NCI-H2171 treated with DMSO at 0.1 percent for 48 hours (cell line): Measurements from ENCODE around the gene NEFH.
"Not testable (repeated sequence)": the region's sequence is repeated elsewhere in the genome, so short reads cannot be mapped to it uniquely, and the experiment has no call there.

Source experiments
- DNase-seq: peaks from one replicate; lab custom pipeline; 2025; lab: John Stamatoyannopoulos, UW

Gene NEFH

GRCh38 chr22:29461263-29461662 is 18.8 kb upstream of the NEFH start:
- DNase-seq, result no peak

DNA sequence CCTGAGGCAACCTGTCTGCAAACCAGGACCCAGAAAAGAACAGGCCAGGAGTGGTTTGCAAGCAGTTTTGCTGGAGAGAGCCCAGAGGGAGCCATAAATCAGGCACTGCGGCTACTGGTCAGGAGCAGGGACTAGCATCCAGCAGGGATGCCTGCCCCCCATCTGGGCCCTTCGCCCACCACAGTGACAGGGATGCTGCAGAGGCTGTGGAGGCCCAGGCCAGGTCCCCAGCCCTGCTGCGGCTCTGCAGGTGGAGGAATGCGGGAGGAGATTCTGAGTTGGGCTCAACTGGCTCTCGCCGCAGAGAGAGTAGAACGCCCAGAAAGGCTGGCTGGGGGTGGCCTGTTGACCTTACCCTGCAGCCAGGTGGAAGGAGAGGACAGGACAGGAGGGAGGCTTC is 16.4 kb upstream of the NEFH start:
- no peak for DNase-seq

- DNase-seq, result no peak
Measured at GRCh38 chr22:29464581-29464980, 15.4 kb upstream of the NEFH start.

DNA sequence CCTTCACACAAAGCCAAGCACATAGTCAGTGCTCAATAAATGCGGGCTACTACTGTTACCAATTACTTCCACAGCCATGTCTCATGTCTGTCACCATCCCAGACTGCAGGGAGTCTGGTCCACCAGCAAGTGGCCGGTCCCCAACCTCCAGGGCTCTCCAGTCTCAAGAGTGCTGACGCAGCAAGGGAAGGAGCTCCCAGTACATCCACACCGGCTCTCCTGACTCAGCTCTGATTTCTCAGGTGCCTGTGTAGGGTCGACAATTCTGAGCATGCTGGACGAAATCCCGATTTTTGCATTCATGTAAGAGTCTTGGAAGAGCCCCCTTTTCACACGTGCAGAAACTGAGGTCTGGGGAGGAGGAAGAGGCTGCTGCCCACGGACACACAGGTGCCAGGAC is 10.3 kb upstream of the NEFH start:
- no peak for DNase-seq

- DNase-seq, result peak; percentile 77
Measured at GRCh38 chr22:29470159-29470855, 9.7 kb upstream of the NEFH start.

GRCh38 chr22:29473001-29473400 is 7.0 kb upstream of the NEFH start:
- DNase-seq, result no peak

- DNase-seq, result peak; percentile 92
Measured at GRCh38 chr22:29475550-29475949, 4.5 kb upstream of the NEFH start.

- peak; percentile 39 for DNase-seq
Measured at GRCh38 chr22:29476116-29476515, 3.9 kb upstream of the NEFH start.

GRCh38 chr22:29477723-29478318 is 2.2 kb upstream of the NEFH start:
- peak; percentile 41 for DNase-seq

- no peak for DNase-seq
Measured at GRCh38 chr22:29478326-29479276, 1.4 kb upstream of the NEFH start.

GRCh38 chr22:29480262-29480511 is 169 bp downstream of the NEFH start:
- no peak for DNase-seq

DNA sequence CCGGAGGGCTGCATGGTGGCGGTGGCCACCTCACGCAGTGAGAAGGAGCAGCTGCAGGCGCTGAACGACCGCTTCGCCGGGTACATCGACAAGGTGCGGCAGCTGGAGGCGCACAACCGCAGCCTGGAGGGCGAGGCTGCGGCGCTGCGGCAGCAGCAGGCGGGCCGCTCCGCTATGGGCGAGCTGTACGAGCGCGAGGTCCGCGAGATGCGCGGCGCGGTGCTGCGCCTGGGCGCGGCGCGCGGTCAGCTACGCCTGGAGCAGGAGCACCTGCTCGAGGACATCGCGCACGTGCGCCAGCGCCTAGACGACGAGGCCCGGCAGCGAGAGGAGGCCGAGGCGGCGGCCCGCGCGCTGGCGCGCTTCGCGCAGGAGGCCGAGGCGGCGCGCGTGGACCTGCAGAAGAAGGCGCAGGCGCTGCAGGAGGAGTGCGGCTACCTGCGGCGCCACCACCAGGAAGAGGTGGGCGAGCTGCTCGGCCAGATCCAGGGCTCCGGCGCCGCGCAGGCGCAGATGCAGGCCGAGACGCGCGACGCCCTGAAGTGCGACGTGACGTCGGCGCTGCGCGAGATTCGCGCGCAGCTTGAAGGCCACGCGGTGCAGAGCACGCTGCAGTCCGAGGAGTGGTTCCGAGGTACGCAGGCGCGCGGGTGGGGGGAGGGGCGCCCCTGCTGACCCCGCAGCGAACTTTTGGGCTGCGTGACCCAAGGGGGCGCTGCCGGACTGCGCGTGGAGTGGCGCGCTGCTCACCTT is 670 bp downstream of the NEFH start:
- DNase-seq, result no peak

DNA sequence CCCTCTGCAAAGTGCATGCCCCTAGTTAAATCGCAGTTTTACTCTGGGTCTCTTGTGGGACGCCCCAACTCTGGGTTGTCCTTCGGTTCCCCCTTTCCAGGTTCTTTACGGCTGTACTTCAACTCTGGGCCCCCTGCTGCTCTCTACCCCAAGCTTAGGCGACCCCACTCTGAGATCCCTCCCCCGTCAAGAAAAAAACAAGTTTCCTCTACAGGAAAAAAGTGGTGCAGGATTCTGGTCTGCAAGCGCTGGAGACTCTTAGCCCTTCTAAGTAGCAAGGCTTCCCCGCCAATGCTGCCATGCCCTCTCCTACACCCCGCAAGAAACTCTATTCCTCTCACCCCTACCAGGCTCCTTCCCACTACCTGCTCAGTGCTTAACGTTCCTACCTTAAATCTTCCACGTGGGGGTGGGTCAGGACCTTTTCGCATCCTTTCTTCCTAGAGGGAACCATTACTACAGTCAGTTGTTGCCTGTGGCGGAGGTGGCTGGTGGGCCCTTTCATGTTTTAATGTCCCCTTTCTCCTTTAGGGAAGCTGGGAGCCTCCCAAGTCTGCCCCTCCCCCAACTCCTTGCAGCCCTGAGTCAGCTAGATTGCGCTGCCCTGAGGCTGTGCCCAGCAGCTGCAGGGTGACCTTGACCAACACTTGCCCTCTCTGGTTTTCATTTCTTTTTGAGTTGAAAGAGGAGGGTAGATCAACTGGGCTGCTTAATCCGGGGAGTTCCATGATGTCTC is 1.4 kb downstream of the NEFH start:
- DNase-seq, result no peak

DNA sequence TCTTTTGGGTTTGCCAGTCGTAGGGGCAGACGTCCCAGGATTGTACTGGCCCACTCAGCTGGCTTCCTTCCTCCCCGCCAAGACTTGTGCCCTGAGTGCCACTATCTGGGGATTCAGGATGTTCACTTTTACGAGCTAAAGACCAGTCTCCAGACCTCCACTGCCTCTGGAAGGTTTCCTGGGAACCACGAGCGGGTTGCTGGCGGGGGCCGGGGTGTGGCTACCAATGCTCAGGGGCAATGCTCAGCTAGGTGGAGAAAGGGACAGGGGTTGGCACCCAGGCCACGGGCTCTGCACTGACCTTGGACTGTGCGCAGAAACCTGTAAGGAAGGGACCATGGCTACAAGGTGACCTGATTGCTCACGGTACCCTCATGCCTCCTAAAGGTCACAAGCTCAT is 2.2 kb downstream of the NEFH start:
- DNase-seq, result no peak

DNA sequence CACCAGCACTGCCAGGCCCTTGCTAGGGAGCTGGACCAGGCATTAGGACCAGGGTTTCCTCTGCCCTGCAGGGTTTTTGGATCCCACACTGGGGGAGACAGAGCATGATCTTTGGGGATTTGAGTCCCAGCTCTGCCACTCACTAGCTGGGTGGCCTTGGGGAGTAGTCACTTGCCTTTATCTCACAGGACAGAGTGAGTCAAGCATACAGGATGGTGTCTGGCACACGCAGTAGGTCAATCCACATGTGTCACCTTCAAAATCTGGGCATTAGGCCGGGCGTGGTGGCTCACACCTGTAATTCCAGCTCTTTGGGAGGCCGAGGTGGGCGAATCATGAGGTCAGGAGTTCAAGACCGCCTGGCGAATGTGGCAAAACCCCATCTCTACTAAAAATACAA is 2.7 kb downstream of the NEFH start:
- DNase-seq, result no peak

DNA sequence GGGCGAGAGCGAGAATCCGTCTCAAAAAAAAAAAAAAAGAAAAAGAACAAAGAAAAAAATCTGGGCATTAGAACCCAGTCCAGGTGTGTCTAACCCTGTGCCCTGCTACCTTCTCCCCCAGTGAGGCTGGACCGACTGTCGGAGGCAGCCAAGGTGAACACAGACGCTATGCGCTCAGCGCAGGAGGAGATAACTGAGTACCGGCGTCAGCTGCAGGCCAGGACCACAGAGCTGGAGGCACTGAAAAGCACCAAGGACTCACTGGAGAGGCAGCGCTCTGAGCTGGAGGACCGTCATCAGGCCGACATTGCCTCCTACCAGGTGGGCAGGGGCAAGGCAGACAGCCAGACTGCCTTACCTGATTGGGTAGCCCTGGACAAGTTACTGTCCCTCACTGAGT is 3.2 kb downstream of the NEFH start:
- DNase-seq, result no peak

GRCh38 chr22:29484642-29485041 is 4.6 kb downstream of the NEFH start:
- no peak for DNase-seq

- no peak for DNase-seq
Measured at GRCh38 chr22:29485448-29485847, 5.4 kb downstream of the NEFH start.

DNA sequence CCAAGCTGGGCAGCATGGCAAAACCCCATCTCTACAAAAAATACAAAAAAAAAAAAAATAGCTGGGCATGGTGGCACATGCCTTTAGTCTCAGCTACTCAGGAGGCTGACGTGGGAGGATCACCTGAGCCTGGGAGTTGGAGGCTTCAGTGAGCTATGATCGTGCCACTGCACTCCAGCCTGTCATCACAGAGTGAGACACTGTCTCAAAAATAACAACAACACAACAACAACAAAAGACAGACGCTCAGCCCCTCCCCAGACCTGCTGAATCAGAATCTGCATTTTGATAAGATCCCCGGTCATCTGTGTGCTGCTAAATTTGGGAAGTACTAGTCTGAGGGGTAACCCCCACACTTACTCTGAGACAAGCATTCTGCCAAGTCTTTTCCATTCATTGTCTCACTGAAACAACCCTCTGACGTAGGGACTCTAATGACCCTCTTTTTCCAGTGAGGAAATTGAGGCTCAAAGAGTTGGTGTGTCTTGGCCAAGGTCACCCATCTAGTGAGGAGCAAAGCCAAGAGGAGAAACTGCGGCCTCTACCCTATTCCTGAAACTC is 7.5 kb downstream of the NEFH start:
- no peak for DNase-seq

DNA sequence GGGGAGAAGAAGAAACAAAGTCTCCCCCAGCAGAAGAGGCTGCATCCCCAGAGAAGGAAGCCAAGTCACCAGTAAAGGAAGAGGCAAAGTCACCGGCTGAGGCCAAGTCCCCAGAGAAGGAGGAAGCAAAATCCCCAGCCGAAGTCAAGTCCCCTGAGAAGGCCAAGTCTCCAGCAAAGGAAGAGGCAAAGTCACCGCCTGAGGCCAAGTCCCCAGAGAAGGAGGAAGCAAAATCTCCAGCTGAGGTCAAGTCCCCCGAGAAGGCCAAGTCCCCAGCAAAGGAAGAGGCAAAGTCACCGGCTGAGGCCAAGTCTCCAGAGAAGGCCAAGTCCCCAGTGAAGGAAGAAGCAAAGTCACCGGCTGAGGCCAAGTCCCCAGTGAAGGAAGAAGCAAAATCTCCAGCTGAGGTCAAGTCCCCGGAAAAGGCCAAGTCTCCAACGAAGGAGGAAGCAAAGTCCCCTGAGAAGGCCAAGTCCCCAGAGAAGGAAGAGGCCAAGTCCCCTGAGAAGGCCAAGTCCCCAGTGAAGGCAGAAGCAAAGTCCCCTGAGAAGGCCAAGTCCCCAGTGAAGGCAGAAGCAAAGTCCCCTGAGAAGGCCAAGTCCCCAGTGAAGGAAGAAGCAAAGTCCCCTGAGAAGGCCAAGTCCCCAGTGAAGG is 9.2 kb downstream of the NEFH start:
- DNase-seq, result not testable (repeated sequence)

DNA sequence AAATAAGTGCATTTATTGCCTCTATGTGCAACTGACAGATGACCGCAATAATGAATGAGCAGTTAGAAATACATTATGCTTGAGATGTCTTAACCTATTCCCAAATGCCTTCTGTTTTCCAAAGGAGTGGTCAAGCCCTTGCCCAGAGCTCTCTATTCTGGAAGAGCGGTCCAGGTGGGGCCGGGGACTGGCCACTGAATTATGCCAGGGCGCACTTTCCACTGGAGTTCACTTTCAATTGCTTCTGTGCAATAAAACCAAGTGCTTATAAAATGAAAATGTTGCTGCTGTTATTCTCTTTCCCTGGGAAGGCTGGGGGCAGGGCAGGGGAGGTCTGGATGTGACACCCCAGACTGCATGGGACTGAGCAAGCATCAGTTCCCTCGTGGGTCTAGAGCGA is 11.0 kb downstream of the NEFH start:
- DNase-seq, result no peak
